Measurements from ENCODE around the gene SHISA2. TPM values are rescaled to one million over a fixed set of nuclear protein-coding genes. Genes with fewer than 3 reads are reported as not detected.

The SHISA2 gene
- total RNA-seq, 2 donors from 2014 or later: 195 to 292 TPM

DNA sequence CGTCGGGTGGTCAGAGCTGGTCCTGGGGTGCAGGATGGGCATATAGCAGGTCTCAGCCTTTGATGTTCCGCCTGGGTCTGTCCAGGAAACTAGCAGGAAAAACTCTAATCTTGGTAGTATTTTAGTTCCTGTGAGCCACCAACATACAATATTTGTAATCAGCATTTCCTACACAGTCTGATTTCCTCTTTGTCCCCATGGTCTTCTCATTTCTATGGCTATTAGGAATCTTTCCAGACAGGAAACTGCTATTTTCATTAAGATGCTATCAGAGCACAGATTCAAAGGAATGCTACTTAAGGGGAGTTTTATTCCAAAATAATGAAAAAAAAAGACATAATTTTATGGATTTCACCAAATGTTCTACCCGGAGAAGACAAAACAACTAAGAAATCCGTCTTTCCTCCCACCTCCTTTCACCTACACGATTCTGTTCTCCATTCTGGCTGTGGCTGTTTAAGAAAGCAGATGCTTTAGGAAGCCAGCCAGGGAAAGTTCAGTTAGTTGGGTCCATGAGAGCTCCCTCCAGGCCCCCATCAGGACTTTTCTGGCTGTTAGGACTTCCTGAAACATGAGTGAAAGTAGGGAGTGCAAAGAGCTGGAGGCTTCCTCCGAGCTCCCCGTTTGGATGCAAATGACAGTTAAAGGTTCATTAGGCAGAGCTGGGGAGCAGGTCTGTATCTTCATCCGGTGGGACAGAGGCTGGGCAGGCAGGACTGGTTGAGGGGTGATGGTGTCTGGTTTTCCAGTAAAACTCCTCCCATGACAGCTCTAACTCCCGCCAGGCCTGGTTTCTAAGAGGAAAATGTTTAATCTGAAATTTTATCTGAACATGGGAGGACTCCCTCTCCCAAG, 36.3 kb downstream of the SHISA2 start:
- Mint-ChIP-seq H3K9me3 (peaks cover 10% of the 10 kb centered on the region), H3K27ac (no peak overlapping the region), H3K36me3 (ENCODE audit: low read depth) (peaks cover 4% of the 10 kb centered on the region), H3K4me1 (peaks cover 15% of the 10 kb centered on the region), H3K4me3 (no peak overlapping the region), H3K27me3 (ENCODE audit: insufficient read depth) (peaks cover 14% of the 10 kb centered on the region)
- Histone ChIP-seq H3K36me3 (ENCODE audit: control insufficient read depth, insufficient read depth, low read length) (no peaks in the 10 kb centered on the region), H3K9ac (ENCODE audit: extremely low read depth, low read length, poor library complexity, severe bottlenecking) (no peak overlapping the region), H3K27me3 (ENCODE audit: control insufficient read depth, insufficient read depth, low read length, poor library complexity, severe bottlenecking) (peaks cover 23% of the 10 kb centered on the region), H3K4me3 (ENCODE audit: low read length) (no peak overlapping the region), H3K27ac (ENCODE audit: low read depth, low read length) (no peak overlapping the region), H3K4me1 (ENCODE audit: control insufficient read depth, insufficient read depth, low read length) (no peaks in the 10 kb centered on the region), H3K9me3 (ENCODE audit: control insufficient read depth, low read length) (no peaks in the 10 kb centered on the region)
- WGBS, 2 experiments (ENCODE audit: insufficient coverage in 1 of 2, insufficient read length in 1 of 2): 86 to 90% methylated on average over 4 to 10 of the region's 10 CpGs
- DNase-seq: no peak
- TF ChIP-seq, protein P1, sequence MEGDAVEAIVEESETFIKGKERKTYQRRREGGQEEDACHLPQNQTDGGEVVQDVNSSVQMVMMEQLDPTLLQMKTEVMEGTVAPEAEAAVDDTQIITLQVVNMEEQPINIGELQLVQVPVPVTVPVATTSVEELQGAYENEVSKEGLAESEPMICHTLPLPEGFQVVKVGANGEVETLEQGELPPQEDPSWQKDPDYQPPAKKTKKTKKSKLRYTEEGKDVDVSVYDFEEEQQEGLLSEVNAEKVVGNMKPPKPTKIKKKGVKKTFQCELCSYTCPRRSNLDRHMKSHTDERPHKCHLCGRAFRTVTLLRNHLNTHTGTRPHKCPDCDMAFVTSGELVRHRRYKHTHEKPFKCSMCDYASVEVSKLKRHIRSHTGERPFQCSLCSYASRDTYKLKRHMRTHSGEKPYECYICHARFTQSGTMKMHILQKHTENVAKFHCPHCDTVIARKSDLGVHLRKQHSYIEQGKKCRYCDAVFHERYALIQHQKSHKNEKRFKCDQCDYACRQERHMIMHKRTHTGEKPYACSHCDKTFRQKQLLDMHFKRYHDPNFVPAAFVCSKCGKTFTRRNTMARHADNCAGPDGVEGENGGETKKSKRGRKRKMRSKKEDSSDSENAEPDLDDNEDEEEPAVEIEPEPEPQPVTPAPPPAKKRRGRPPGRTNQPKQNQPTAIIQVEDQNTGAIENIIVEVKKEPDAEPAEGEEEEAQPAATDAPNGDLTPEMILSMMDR (conservative IDR thresholded peaks at IDR 0.05): no peak

DNA sequence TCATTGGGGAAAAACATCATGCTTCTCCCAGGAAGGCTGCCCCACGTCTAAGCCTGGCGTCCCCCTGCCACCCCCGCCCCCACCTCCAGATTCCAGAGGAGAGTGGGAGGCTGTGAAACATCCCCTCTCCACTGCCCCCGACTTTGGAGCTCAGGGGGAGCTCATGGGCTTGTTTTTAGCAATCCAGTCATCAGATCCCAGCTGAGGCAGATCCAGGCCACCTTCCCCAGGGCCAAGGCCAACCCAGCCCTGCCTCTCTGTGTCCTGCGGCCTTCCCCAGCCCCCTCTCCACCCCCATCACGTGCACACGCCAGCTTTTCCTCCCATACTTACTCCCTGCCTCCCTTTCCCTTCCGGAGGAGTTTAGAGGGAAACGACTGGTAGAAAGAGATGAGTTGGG, 38.8 kb downstream of the SHISA2 start:
- Mint-ChIP-seq H3K36me3 (ENCODE audit: low read depth) (peaks cover 4% of the 10 kb centered on the region), H3K27me3 (ENCODE audit: insufficient read depth) (peaks cover 10% of the 10 kb centered on the region), H3K4me3 (no peak overlapping the region), H3K9me3 (peaks cover 10% of the 10 kb centered on the region), H3K27ac (no peak overlapping the region), H3K4me1 (peaks cover 5% of the 10 kb centered on the region)
- Histone ChIP-seq H3K27ac (ENCODE audit: low read depth, low read length) (no peak overlapping the region), H3K27me3 (ENCODE audit: control insufficient read depth, insufficient read depth, low read length, poor library complexity, severe bottlenecking) (peaks cover 23% of the 10 kb centered on the region), H3K9me3 (ENCODE audit: control insufficient read depth, low read length) (no peaks in the 10 kb centered on the region), H3K4me1 (ENCODE audit: control insufficient read depth, insufficient read depth, low read length) (no peaks in the 10 kb centered on the region), H3K4me3 (ENCODE audit: low read length) (no peak overlapping the region), H3K9ac (ENCODE audit: extremely low read depth, low read length, poor library complexity, severe bottlenecking) (no peak overlapping the region), H3K36me3 (ENCODE audit: control insufficient read depth, insufficient read depth, low read length) (no peaks in the 10 kb centered on the region)
- WGBS, 2 experiments (ENCODE audit: insufficient coverage in 1 of 2, insufficient read length in 1 of 2): 80 to 90% methylated on average over 1 to 9 of the region's 9 CpGs
- DNase-seq: no peak
- TF ChIP-seq, protein P1 (conservative IDR thresholded peaks at IDR 0.05): no peak

DNA sequence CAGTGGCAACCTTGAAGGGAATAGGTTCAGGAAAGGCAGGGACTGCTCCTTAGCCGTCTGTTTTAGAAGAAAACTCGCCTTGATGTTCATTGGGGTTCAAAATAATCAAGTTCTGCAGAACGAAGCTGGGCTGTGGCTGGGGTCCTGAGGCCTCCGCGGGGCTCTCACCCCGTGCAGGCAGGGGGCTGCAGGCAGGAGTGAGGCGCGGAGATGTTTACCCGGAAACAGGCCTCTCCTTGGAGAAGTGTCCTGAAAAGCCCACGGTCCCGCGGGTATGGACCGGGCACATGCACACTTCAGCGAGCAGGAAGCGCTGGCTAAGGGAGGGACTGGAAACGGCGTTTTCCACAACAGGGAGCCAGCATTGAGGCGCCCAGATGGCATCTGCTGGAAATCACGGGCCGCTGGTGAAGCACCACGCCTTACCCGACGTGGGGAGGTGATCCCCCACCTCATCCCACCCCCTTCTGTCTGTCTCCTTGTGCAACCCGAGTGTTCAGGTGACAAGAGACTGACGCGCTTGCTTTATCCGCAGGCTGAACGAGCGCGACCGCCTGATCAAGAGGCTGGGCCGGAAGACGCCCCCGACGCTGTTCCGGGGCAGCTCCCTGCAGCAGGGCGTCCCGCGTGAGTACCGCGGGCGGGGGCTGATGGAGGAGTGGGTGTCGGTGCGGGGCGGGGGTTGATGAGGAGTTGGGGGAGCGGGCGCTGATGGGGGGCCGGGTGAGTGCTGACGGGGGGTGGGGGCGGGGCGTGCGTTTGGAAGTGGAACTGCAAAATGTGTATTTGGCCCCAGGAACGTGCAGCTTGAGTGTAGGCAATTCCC, 39.6 kb downstream of the SHISA2 start:
- Histone ChIP-seq H3K9me3 (ENCODE audit: control insufficient read depth, low read length) (no peaks in the 10 kb centered on the region), H3K36me3 (ENCODE audit: control insufficient read depth, insufficient read depth, low read length) (no peaks in the 10 kb centered on the region), H3K4me1 (ENCODE audit: control insufficient read depth, insufficient read depth, low read length) (no peaks in the 10 kb centered on the region), H3K27ac (ENCODE audit: low read depth, low read length) (no peak overlapping the region), H3K9ac (ENCODE audit: extremely low read depth, low read length, poor library complexity, severe bottlenecking) (no peak overlapping the region), H3K4me3 (ENCODE audit: low read length) (no peak overlapping the region), H3K27me3 (ENCODE audit: control insufficient read depth, insufficient read depth, low read length, poor library complexity, severe bottlenecking) (peaks cover 21% of the 10 kb centered on the region)
- Mint-ChIP-seq H3K27me3 (ENCODE audit: insufficient read depth) (peaks cover 9% of the 10 kb centered on the region), H3K27ac (no peak overlapping the region), H3K36me3 (ENCODE audit: low read depth) (peaks cover 4% of the 10 kb centered on the region), H3K9me3 (peaks cover 10% of the 10 kb centered on the region), H3K4me1 (no peaks in the 10 kb centered on the region), H3K4me3 (peak overlapping the region; percentile 12)
- WGBS, 2 experiments (ENCODE audit: insufficient coverage in 1 of 2, insufficient read length in 1 of 2): 94 to 96% methylated on average over 35 to 46 of the region's 53 CpGs
- no peak for DNase-seq
- TF ChIP-seq, protein P1 (conservative IDR thresholded peaks at IDR 0.05): no peak
